H1 (cell line): ENCODE data around the gene SLC6A12.

Experiments
- EZH2 ChIP-seq: fragments of 200-600 bp; sonication (generic); IDR thresholded peaks from 2 replicates; pipeline ENCODE4 v1.7.1; 2012; ENCODE audit warnings: low read depth, mild to moderate bottlenecking, moderate library complexity, low read length, inconsistent platforms; ENCODE audit not compliant: severe bottlenecking
- NRF1 ChIP-seq: IDR thresholded peaks from 2 replicates; pipeline ENCODE4 v1.6.1; 2011; ENCODE audit warnings: mild to moderate bottlenecking, low read depth, low read length, improper control_type of control experiment
- PHF8 ChIP-seq: fragments of 200-600 bp; sonication (generic); conservative IDR thresholded peaks from 2 replicates; pipeline ENCODE4 v1.7.1; 2012; ENCODE audit warnings: low read depth, mild to moderate bottlenecking, inconsistent platforms, low read length, moderate library complexity
- POLR2A ChIP-seq, 2 experiments: IDR thresholded peaks; 1 replicate in 1 of 2; 2 replicates in 1 of 2; pipeline ENCODE4 v1.6.1; 2011; ENCODE audit warnings: low read depth in 2 of 2, low read length in 2 of 2, mild to moderate bottlenecking in 2 of 2; ENCODE audit errors: control extremely low read depth in 1 of 2
- POLR2AphosphoS5 ChIP-seq: IDR thresholded peaks from 2 replicates; pipeline ENCODE4 v1.6.1; 2011; ENCODE audit warnings: low read depth, low read length
- ZNF274 ChIP-seq: IDR thresholded peaks from 2 replicates; pipeline ENCODE4 v1.7.0; 2012; ENCODE audit warnings: low read length, borderline replicate concordance; ENCODE audit errors: extremely low read depth
- TF ChIP-seq, protein P1 (sequence below), 3 experiments: IDR thresholded peaks; 1 replicate in 2 of 3; 2 replicates in 1 of 3; pipeline versions ENCODE4 v1.5.1 to v1.6.1; 2011; ENCODE audit warnings: low read length in 3 of 3, mild to moderate bottlenecking in 3 of 3, inconsistent platforms in 2 of 3, low read depth in 1 of 3, moderate library complexity in 1 of 3; ENCODE audit not compliant: insufficient read depth in 1 of 3; ENCODE audit errors: control extremely low read depth in 1 of 3

DNA sequence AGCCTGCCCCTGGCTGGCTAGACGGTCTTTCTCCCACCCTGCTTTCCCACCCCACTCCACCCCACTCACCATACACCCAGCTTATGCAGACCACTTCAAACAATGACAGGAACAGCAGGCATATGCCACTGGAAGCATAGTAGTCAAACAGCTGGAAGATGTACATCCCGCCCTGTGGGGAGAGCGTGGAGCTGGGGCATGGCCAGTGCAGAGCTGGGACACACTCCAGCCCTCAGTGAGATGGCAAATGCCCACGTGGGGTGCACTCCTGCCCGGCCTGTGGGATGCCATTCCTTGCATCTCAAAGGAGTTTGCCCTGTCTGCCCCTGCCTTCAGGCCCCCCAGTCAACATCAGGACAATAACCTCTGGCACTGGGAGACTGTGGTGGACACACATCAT, 18.8 kb downstream of the SLC6A12 start:
- TF ChIP-seq, protein P1, sequence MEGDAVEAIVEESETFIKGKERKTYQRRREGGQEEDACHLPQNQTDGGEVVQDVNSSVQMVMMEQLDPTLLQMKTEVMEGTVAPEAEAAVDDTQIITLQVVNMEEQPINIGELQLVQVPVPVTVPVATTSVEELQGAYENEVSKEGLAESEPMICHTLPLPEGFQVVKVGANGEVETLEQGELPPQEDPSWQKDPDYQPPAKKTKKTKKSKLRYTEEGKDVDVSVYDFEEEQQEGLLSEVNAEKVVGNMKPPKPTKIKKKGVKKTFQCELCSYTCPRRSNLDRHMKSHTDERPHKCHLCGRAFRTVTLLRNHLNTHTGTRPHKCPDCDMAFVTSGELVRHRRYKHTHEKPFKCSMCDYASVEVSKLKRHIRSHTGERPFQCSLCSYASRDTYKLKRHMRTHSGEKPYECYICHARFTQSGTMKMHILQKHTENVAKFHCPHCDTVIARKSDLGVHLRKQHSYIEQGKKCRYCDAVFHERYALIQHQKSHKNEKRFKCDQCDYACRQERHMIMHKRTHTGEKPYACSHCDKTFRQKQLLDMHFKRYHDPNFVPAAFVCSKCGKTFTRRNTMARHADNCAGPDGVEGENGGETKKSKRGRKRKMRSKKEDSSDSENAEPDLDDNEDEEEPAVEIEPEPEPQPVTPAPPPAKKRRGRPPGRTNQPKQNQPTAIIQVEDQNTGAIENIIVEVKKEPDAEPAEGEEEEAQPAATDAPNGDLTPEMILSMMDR (IDR thresholded peaks at IDR 0.05; ENCODE audit: control extremely low read depth in 1 of 3, insufficient read depth in 1 of 3, low read depth in 1 of 3, low read length in 3 of 3) = no peak
- TF ChIP-seq NRF1 (no peak), EZH2 (no peak), PHF8 (no peak), POLR2A (IDR thresholded peaks at IDR 0.05; ENCODE audit: control extremely low read depth in 1 of 2, low read depth in 2 of 2, low read length in 2 of 2) (no peak), POLR2AphosphoS5 (no peak), ZNF274 (no peak)
